OCI-LY7 (cell line): Measurements from ENCODE around the gene CACNA2D1.

Experiments
- EZH2phosphoT487 ChIP-seq: fragments of 200-600 bp; sonication (generic); IDR thresholded peaks from 2 replicates; pipeline ENCODE4 v1.6.1; 2018; ENCODE audit warnings: low read depth, borderline replicate concordance, mild to moderate bottlenecking, mixed run types, antibody characterized with exemption, low read length, moderate library complexity, mixed read lengths
- TF ChIP-seq, protein P1 (sequence below): fragments of 200-600 bp; sonication (generic); conservative IDR thresholded peaks from 2 replicates; pipeline ENCODE4 v1.5.1; 2014; ENCODE audit warnings: mild to moderate bottlenecking, antibody characterized with exemption, low read length, moderate library complexity, mixed read lengths

DNA sequence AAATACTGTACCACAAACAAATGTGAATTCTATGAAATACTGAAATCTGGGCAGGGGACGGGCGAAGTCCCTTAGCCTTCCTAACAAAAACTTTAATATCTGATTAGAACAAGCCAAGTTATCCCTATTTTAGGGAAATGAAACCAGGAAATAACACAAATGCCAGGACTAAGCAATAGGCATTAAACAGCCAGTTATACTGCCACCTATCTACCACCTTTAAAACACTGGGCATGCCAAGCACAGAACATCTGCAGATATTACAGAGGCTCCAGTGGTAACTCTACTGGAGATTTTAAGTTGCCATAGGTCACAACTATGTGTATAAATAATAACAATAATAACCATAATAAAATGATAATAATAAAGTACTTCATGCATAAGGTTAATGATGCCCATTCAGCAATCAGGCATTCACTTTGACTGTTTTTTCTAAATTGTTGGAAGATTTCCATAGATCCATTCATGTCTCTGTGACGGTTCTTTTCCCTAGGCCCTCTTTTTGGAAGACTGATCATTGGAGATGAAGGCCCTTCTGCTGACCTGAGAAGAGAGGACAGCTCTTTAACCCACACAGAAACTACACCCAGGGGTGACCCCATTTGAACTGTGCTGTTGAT is 195.7 kb downstream of the CACNA2D1 start:
- TF ChIP-seq, protein P1, sequence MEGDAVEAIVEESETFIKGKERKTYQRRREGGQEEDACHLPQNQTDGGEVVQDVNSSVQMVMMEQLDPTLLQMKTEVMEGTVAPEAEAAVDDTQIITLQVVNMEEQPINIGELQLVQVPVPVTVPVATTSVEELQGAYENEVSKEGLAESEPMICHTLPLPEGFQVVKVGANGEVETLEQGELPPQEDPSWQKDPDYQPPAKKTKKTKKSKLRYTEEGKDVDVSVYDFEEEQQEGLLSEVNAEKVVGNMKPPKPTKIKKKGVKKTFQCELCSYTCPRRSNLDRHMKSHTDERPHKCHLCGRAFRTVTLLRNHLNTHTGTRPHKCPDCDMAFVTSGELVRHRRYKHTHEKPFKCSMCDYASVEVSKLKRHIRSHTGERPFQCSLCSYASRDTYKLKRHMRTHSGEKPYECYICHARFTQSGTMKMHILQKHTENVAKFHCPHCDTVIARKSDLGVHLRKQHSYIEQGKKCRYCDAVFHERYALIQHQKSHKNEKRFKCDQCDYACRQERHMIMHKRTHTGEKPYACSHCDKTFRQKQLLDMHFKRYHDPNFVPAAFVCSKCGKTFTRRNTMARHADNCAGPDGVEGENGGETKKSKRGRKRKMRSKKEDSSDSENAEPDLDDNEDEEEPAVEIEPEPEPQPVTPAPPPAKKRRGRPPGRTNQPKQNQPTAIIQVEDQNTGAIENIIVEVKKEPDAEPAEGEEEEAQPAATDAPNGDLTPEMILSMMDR: peak; percentile 71
- no peak for TF ChIP-seq EZH2phosphoT487
